Smooth muscle cell (in vitro differentiated cells): Measurements from ENCODE around the gene CLSTN2. TPM values are rescaled to one million over a fixed set of nuclear protein-coding genes. Genes with fewer than 3 reads are reported as not detected.

Experiments
- DNase-seq: peaks from one replicate; lab custom pipeline; 2025; ENCODE audit not compliant: unreplicated experiment; lab: John Stamatoyannopoulos, UW
- H2AFZ ChIP-seq: fragments of 200-600 bp; sonication (generic); 2 replicates; pipeline ENCODE4 v1.6.0; 2016; ENCODE audit warnings: antibody characterized with exemption, low read depth, mild to moderate bottlenecking
- H3F3A ChIP-seq: fragments of 200-600 bp; sonication (generic); 2 replicates; pipeline ENCODE4 v1.6.0; 2017; ENCODE audit warnings: antibody characterized with exemption, low read depth
- H3K27ac ChIP-seq: fragments of 200-600 bp; sonication (generic); 2 replicates; pipeline ENCODE4 v1.5.1; 2016; ENCODE audit warnings: low read depth, mild to moderate bottlenecking
- H3K27me3 ChIP-seq: fragments of 200-600 bp; sonication (generic); 2 replicates; pipeline ENCODE4 v1.6.1; 2016; ENCODE audit warnings: low read depth, mild to moderate bottlenecking
- H3K36me3 ChIP-seq: fragments of 200-600 bp; sonication (generic); 2 replicates; pipeline ENCODE4 v1.5.1; 2016; ENCODE audit warnings: low read depth
- H3K4me1 ChIP-seq: fragments of 200-600 bp; sonication (generic); 2 replicates; pipeline ENCODE4 v1.5.1; 2016; ENCODE audit warnings: low read depth
- H3K4me2 ChIP-seq: fragments of 200-600 bp; sonication (generic); 2 replicates; pipeline ENCODE4 v1.6.0; 2016; ENCODE audit warnings: mild to moderate bottlenecking
- H3K4me3 ChIP-seq: fragments of 200-600 bp; sonication (generic); 2 replicates; pipeline ENCODE4 v1.5.1; 2016; ENCODE audit warnings: mild to moderate bottlenecking
- H3K79me2 ChIP-seq: fragments of 200-600 bp; sonication (generic); 2 replicates; pipeline ENCODE4 v1.6.0; 2016; ENCODE audit warnings: low read depth, mild to moderate bottlenecking
- H3K9ac ChIP-seq: fragments of 200-600 bp; sonication (generic); 2 replicates; pipeline ENCODE4 v1.6.0; 2016; ENCODE audit warnings: low read depth
- H3K9me3 ChIP-seq: fragments of 200-600 bp; sonication (generic); replicated peaks from 2 replicates; pipeline ENCODE4 v1.5.1; 2016; ENCODE audit warnings: low read depth
- H4K20me1 ChIP-seq: fragments of 200-600 bp; sonication (generic); 2 replicates; pipeline ENCODE4 v1.6.0; 2016; ENCODE audit warnings: low read depth
- WGBS: methylation state at CpG from one replicate; pipeline ENCODE4 v1.1.7; 2016; ENCODE audit warnings: low lambda C conversion rate; 5-methylcytosine and 5-hydroxymethylcytosine counted together
- polyA plus RNA-seq: library from polyadenylated mRNA; unstranded; fragments of >200 nt; fragmentation: Nextera tagmentation; extraction: Ambion mirVana; gene quantifications from 2 replicates; pipeline ENCODE4 v1.2.1, GENCODE V29; 2016
- total RNA-seq: library from RNA; depleted of rRNA; stranded (reverse); fragments of >200 nt; gene quantifications from 2 replicates; pipeline ENCODE4 v1.2.3, GENCODE V29; 2014
- TF ChIP-seq, protein P1 (sequence below): fragments of 200-600 bp; sonication (generic); IDR thresholded peaks from 2 replicates; pipeline ENCODE4 v1.5.1; 2017; ENCODE audit warnings: borderline replicate concordance, mild to moderate bottlenecking, antibody characterized with exemption; ENCODE audit not compliant: insufficient read depth, poor library complexity, severe bottlenecking

CLSTN2 gene
- total and polyA plus RNA-seq, 2 experiments from 2014 or later, result 0.91 to 1.5 TPM

- H3F3A ChIP-seq, result peaks cover 10% of the 10 kb centered on the region
- no peak overlapping the region for H3K9ac ChIP-seq
- WGBS, result 47% methylated on average over 5 of the region's 5 CpGs
- no peaks in the 10 kb centered on the region for H4K20me1 ChIP-seq
- H3K27me3 ChIP-seq, result no peaks in the 10 kb centered on the region
- TF ChIP-seq, protein P1, sequence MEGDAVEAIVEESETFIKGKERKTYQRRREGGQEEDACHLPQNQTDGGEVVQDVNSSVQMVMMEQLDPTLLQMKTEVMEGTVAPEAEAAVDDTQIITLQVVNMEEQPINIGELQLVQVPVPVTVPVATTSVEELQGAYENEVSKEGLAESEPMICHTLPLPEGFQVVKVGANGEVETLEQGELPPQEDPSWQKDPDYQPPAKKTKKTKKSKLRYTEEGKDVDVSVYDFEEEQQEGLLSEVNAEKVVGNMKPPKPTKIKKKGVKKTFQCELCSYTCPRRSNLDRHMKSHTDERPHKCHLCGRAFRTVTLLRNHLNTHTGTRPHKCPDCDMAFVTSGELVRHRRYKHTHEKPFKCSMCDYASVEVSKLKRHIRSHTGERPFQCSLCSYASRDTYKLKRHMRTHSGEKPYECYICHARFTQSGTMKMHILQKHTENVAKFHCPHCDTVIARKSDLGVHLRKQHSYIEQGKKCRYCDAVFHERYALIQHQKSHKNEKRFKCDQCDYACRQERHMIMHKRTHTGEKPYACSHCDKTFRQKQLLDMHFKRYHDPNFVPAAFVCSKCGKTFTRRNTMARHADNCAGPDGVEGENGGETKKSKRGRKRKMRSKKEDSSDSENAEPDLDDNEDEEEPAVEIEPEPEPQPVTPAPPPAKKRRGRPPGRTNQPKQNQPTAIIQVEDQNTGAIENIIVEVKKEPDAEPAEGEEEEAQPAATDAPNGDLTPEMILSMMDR, result no peak
- H3K36me3 ChIP-seq, result no peaks in the 10 kb centered on the region
- H2AFZ ChIP-seq, result no peak overlapping the region
- H3K27ac ChIP-seq, result no peak overlapping the region
- H3K79me2 ChIP-seq, result no peaks in the 10 kb centered on the region
- H3K4me3 ChIP-seq, result no peak overlapping the region
- peak overlapping the region; percentile 2 for H3K4me2 ChIP-seq
- no peak for DNase-seq
- H3K4me1 ChIP-seq, result no peaks in the 10 kb centered on the region
- no peaks in the 10 kb centered on the region for H3K9me3 ChIP-seq
Measured at GRCh38 chr3:140166861-140167599, 232.0 kb downstream of the CLSTN2 start.

- H3K9me3 ChIP-seq, result no peaks in the 10 kb centered on the region
- no peak for DNase-seq
Measured at GRCh38 chr3:140167600-140168281, 232.8 kb downstream of the CLSTN2 start.

GRCh38 chr3:140170612-140171011, 235.6 kb downstream of the CLSTN2 start:
- Histone ChIP-seq H3F3A (peaks cover 10% of the 10 kb centered on the region), H4K20me1 (no peaks in the 10 kb centered on the region), H3K4me1 (no peaks in the 10 kb centered on the region), H3K27ac (no peak overlapping the region), H3K9ac (no peak overlapping the region), H3K79me2 (no peaks in the 10 kb centered on the region), H2AFZ (no peak overlapping the region), H3K4me3 (no peak overlapping the region), H3K9me3 (no peaks in the 10 kb centered on the region), H3K36me3 (no peaks in the 10 kb centered on the region), H3K27me3 (no peaks in the 10 kb centered on the region), H3K4me2 (no peak overlapping the region)
- 67% methylated on average over 1 of the region's 1 CpG for WGBS
- TF ChIP-seq, protein P1, result no peak
- no peak for DNase-seq

More at GRCh38 chr3:140167600-140168281, 232.8 kb downstream of the CLSTN2 start:
- Histone ChIP-seq H3F3A (peaks cover 10% of the 10 kb centered on the region), H3K9ac (no peak overlapping the region), H3K27me3 (no peaks in the 10 kb centered on the region), H3K36me3 (no peaks in the 10 kb centered on the region), H3K4me3 (no peak overlapping the region), H4K20me1 (no peaks in the 10 kb centered on the region), H2AFZ (no peak overlapping the region), H3K79me2 (no peaks in the 10 kb centered on the region), H3K4me2 (no peak overlapping the region), H3K27ac (no peak overlapping the region), H3K4me1 (no peaks in the 10 kb centered on the region)
- WGBS, result 86% methylated on average over 5 of the region's 5 CpGs
- TF ChIP-seq, protein P1, result no peak

- H2AFZ ChIP-seq, result no peak overlapping the region
- H3K9ac ChIP-seq, result no peak overlapping the region
- DNase-seq, result no peak
- WGBS, result 31% methylated on average over 4 of the region's 4 CpGs
- no peaks in the 10 kb centered on the region for H3K79me2 ChIP-seq
- no peak overlapping the region for H3K4me3 ChIP-seq
- H3F3A ChIP-seq, result no peaks in the 10 kb centered on the region
- no peaks in the 10 kb centered on the region for H4K20me1 ChIP-seq
- peak overlapping the region; percentile 43 for H3K4me2 ChIP-seq
- H3K27ac ChIP-seq, result peak overlapping the region; percentile 75
- H3K27me3 ChIP-seq, result no peaks in the 10 kb centered on the region
- no peaks in the 10 kb centered on the region for H3K36me3 ChIP-seq
- no peaks in the 10 kb centered on the region for H3K9me3 ChIP-seq
- H3K4me1 ChIP-seq, result no peaks in the 10 kb centered on the region
- TF ChIP-seq, protein P1, result no peak
Measured at GRCh38 chr3:140176526-140176925, 241.5 kb downstream of the CLSTN2 start.
